ENCODE measurements around the gene KNOP1. TPM values are rescaled to one million over a fixed set of nuclear protein-coding genes. Genes with fewer than 3 reads are reported as not detected.
A peak's percentile ranks its signal among the peaks of the same experiment; 100 is the strongest.

KNOP1 gene
- total RNA-seq, 1 experiment from 2014 or later = 93.9 TPM

GRCh38 chr16:19708296-19709205 is 9.5 kb downstream of the KNOP1 start:
- Histone ChIP-seq H2AK5ac (ENCODE audit: insufficient read length, low read length) (no peak overlapping the region), H4K8ac (replicated peaks; ENCODE audit: insufficient read length, low read depth, low read length) (no peak overlapping the region), H2BK120ac (ENCODE audit: low read depth, low read length, poor library complexity, severe bottlenecking) (no peak overlapping the region), H2BK20ac (ENCODE audit: low read depth, low read length, poor library complexity, severe bottlenecking) (no peak overlapping the region), H3K56ac (ENCODE audit: insufficient read length, low read depth, low read length) (no peak overlapping the region), H3K4me2 (ENCODE audit: insufficient read depth, insufficient read length, low read length) (no peak overlapping the region), H4K20me1 (ENCODE audit: control insufficient read depth, insufficient read depth, insufficient read length) (peaks cover 6% of the 10 kb centered on the region), H3K23me2 (ENCODE audit: insufficient read length, low read depth, low read length, poor library complexity, severe bottlenecking) (no peaks in the 10 kb centered on the region), H3K14ac (ENCODE audit: insufficient read depth, low read length) (no peak overlapping the region; the same call in 1 of the 2 replicates), H3K9me3 (ENCODE audit: control insufficient read depth, low read depth, low read length) (no peaks in the 10 kb centered on the region), H2BK5ac (ENCODE audit: insufficient read length, low read length) (no peak overlapping the region), H3K79me1 (ENCODE audit: insufficient read depth, low read depth, low read length, poor library complexity, severe bottlenecking) (peaks cover 2% of the 10 kb centered on the region), H2BK15ac (ENCODE audit: low read depth, low read length) (no peak overlapping the region), H3K9ac (ENCODE audit: extremely low read depth, insufficient read length, low read length) (no peak overlapping the region), H3K18ac (ENCODE audit: insufficient read length, low read depth, low read length) (no peak overlapping the region), H2AFZ (ENCODE audit: low read length) (no peak overlapping the region), H3K27me3 (ENCODE audit: insufficient read depth, low read length) (no peaks in the 10 kb centered on the region), H4K5ac (ENCODE audit: insufficient read length, low read depth, low read length) (no peak overlapping the region), H3K27ac (ENCODE audit: insufficient read length, low read depth, low read length) (no peak overlapping the region), H3K23ac (ENCODE audit: insufficient read length, low read depth, low read length) (no peak overlapping the region), H3K79me2 (ENCODE audit: insufficient read depth, low read length) (peaks cover 12% of the 10 kb centered on the region; the same call in 1 of the 2 replicates), H2BK12ac (ENCODE audit: insufficient read length, low read depth, low read length) (no peak overlapping the region), H3K4ac (ENCODE audit: low read depth, low read length) (no peak overlapping the region), H3T11ph (ENCODE audit: low read length) (no peak overlapping the region), H4K91ac (ENCODE audit: insufficient read length, low read depth, low read length) (no peak overlapping the region), H3K4me1 (ENCODE audit: insufficient read depth, low read length) (peaks cover 2% of the 10 kb centered on the region; the same call in 1 of the 2 replicates)
- Mint-ChIP-seq H3K4me1 (peaks cover 39 to 61% of the 10 kb centered on the region in 2 experiments), H3K27ac (peak overlapping the region; percentile 42 to 93 (median 81); a peak in 6 of 7 replicates), H3K9me3 (no peaks in the 10 kb centered on the region), H3K27me3 (ENCODE audit: low read depth) (no peaks in the 10 kb centered on the region), H3K4me3 (peak overlapping the region in 1 of 2 experiments; percentile 49; a peak in 2 of 5 replicates), H3K36me3 (ENCODE audit: insufficient read depth in 1 of 3, low read depth in 3 of 3) (peaks cover 67 to 92% (median 85%) of the 10 kb centered on the region in 3 experiments)
- no CpG with 5 or more reads among the region's 18 CpGs for WGBS (ENCODE audit: extremely low coverage, insufficient read length, low lambda C conversion rate)
- TF ChIP-seq, protein P1, sequence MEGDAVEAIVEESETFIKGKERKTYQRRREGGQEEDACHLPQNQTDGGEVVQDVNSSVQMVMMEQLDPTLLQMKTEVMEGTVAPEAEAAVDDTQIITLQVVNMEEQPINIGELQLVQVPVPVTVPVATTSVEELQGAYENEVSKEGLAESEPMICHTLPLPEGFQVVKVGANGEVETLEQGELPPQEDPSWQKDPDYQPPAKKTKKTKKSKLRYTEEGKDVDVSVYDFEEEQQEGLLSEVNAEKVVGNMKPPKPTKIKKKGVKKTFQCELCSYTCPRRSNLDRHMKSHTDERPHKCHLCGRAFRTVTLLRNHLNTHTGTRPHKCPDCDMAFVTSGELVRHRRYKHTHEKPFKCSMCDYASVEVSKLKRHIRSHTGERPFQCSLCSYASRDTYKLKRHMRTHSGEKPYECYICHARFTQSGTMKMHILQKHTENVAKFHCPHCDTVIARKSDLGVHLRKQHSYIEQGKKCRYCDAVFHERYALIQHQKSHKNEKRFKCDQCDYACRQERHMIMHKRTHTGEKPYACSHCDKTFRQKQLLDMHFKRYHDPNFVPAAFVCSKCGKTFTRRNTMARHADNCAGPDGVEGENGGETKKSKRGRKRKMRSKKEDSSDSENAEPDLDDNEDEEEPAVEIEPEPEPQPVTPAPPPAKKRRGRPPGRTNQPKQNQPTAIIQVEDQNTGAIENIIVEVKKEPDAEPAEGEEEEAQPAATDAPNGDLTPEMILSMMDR (conservative IDR thresholded peaks at IDR 0.05) = no peak
- no peak for DNase-seq
